HepG2 (cell line): ENCODE data around the gene MYL6.

Source experiments
- NFKB2 ChIP-seq: sonication (generic); formaldehyde crosslinking; IDR thresholded peaks from 2 replicates; pipeline ENCODE4 v1.4.0; 2020; ENCODE audit warnings: missing genetic modification reagents, borderline replicate concordance
- ZFP37 ChIP-seq: sonication (generic); formaldehyde crosslinking; IDR thresholded peaks from 2 replicates; pipeline ENCODE4 v1.4.0; 2020; ENCODE audit warnings: missing genetic modification reagents, borderline replicate concordance
- ZNF75D ChIP-seq: sonication (generic); formaldehyde crosslinking; IDR thresholded peaks from 2 replicates; pipeline ENCODE4 v1.8.1; 2023; ENCODE audit warnings: missing genetic modification reagents, mild to moderate bottlenecking, borderline replicate concordance
- ZNF773 ChIP-seq: sonication (generic); formaldehyde crosslinking; IDR thresholded peaks from 2 replicates; pipeline ENCODE4 v1.4.0; 2020; ENCODE audit warnings: missing genetic modification reagents, borderline replicate concordance
- ZNF878 ChIP-seq: sonication (generic); formaldehyde crosslinking; IDR thresholded peaks from 2 replicates; pipeline ENCODE4 v1.8.1; 2023; ENCODE audit warnings: mild to moderate bottlenecking, missing genetic modification reagents, moderate library complexity
- TF ChIP-seq, protein P1 (sequence below): IDR thresholded peaks from 2 replicates; pipeline ENCODE4 v1.6.1; 2012; ENCODE audit warnings: inconsistent platforms
- TF ChIP-seq, protein P2 (sequence below): sonication (generic); formaldehyde crosslinking; IDR thresholded peaks from 2 replicates; pipeline ENCODE4 v1.4.0; 2020; ENCODE audit warnings: low read depth, mild to moderate bottlenecking, missing genetic modification reagents
- TF ChIP-seq, protein P3 (sequence below): sonication (generic); formaldehyde crosslinking; IDR thresholded peaks from 2 replicates; pipeline ENCODE4 v1.5.0; 2020; ENCODE audit warnings: mild to moderate bottlenecking, missing genetic modification reagents, moderate library complexity
- TF ChIP-seq, protein P4 (sequence below), 2 experiments: sonication (generic) in 1 of 2; formaldehyde crosslinking in 1 of 2; IDR thresholded peaks; 2 replicates each; pipeline versions ENCODE4 v1.4.0 to v1.6.1; 2018 to 2020; ENCODE audit warnings: missing genetic modification reagents in 2 of 2, borderline replicate concordance in 1 of 2, low read depth in 1 of 2, mild to moderate bottlenecking in 1 of 2, missing biosample characterization in 1 of 2

DNA sequence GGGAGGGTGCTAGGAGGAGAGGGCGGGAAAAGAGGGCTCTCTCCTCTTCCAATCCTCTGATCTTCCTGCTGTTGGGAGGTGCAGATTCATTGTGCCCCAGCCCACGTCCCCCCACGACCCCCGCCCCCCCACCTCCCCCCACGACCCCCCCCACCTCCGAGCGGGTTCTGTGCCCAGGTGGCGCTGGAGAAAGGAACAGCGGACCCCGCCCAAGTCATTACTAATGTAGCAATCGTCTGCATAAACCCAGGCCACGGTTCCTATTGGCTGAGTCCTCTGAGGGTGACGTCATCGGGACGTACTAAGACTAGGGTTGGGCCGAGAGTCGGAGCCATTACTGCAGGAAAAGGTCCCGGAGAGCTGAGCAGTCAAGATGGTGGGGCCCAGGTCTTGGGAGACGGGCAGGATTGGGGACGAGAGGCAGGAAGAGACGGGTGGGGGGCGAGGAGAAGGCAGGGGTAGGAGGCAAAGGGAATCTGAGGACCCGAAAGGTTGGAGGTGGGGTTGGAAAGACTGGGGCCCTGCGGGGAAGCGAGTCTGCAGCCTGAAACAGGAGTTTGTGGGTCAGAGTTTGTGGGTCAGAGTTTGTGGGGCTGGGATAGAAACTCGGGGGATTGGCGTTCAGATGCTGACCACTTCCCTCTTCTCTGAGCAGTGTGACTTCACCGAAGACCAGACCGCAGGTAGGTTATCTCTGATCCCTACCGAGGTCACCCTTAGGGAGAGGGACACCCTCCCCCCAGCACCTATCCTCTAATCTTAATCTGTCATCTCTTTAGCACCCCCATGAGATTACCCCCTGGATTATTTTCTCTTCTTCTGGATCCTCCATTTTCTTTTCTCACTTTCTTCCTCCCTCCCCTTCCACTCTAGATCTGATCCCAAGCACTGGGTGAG, at the start of gene MYL6:
- TF ChIP-seq NFKB2 (CRISPR knock-in tag) (no peak), ZNF75D (CRISPR knock-in tag) (no peak), ZNF878 (CRISPR knock-in tag) (no peak; the same call in 1 of the 2 replicates), ZNF773 (CRISPR knock-in tag) (no peak), ZFP37 (CRISPR knock-in tag) (no peak)
- TF ChIP-seq, protein P1, sequence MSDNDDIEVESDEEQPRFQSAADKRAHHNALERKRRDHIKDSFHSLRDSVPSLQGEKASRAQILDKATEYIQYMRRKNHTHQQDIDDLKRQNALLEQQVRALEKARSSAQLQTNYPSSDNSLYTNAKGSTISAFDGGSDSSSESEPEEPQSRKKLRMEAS: no peak
- TF ChIP-seq, protein P2, sequence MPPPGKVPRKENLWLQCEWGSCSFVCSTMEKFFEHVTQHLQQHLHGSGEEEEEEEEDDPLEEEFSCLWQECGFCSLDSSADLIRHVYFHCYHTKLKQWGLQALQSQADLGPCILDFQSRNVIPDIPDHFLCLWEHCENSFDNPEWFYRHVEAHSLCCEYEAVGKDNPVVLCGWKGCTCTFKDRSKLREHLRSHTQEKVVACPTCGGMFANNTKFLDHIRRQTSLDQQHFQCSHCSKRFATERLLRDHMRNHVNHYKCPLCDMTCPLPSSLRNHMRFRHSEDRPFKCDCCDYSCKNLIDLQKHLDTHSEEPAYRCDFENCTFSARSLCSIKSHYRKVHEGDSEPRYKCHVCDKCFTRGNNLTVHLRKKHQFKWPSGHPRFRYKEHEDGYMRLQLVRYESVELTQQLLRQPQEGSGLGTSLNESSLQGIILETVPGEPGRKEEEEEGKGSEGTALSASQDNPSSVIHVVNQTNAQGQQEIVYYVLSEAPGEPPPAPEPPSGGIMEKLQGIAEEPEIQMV: peak; percentile 58; the same call in 1 of the 2 replicates
- TF ChIP-seq, protein P3, sequence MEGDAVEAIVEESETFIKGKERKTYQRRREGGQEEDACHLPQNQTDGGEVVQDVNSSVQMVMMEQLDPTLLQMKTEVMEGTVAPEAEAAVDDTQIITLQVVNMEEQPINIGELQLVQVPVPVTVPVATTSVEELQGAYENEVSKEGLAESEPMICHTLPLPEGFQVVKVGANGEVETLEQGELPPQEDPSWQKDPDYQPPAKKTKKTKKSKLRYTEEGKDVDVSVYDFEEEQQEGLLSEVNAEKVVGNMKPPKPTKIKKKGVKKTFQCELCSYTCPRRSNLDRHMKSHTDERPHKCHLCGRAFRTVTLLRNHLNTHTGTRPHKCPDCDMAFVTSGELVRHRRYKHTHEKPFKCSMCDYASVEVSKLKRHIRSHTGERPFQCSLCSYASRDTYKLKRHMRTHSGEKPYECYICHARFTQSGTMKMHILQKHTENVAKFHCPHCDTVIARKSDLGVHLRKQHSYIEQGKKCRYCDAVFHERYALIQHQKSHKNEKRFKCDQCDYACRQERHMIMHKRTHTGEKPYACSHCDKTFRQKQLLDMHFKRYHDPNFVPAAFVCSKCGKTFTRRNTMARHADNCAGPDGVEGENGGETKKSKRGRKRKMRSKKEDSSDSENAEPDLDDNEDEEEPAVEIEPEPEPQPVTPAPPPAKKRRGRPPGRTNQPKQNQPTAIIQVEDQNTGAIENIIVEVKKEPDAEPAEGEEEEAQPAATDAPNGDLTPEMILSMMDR (CRISPR knock-in tag): no peak
- TF ChIP-seq, protein P4, sequence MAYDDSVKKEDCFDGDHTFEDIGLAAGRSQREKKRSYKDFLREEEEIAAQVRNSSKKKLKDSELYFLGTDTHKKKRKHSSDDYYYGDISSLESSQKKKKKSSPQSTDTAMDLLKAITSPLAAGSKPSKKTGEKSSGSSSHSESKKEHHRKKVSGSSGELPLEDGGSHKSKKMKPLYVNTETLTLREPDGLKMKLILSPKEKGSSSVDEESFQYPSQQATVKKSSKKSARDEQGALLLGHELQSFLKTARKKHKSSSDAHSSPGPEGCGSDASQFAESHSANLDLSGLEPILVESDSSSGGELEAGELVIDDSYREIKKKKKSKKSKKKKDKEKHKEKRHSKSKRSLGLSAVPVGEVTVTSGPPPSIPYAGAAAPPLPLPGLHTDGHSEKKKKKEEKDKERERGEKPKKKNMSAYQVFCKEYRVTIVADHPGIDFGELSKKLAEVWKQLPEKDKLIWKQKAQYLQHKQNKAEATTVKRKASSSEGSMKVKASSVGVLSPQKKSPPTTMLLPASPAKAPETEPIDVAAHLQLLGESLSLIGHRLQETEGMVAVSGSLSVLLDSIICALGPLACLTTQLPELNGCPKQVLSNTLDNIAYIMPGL (CRISPR knock-in tag; IDR thresholded peaks at IDR 0.05; ENCODE audit: borderline replicate concordance in 1 of 2, low read depth in 1 of 2): peak; percentile 27 to 66; a peak in 2 of 4 replicates
